BE2C (cell line): ENCODE measurements around the gene TMF1.
A peak's percentile ranks its signal among the peaks of the same experiment; 100 is the strongest.

Experiments used
- DNase-seq: peaks from one replicate; pipeline ENCODE4 v3.0.0-alpha.2; 2020
- H3K27me3 ChIP-seq: fragments of 250-450 bp; sonication (Bioruptor Pico); 2 replicates; pipeline ENCODE4 v1.5.1; 2020; ENCODE audit warnings: mild to moderate bottlenecking
- H3K36me3 ChIP-seq: fragments of 250-450 bp; sonication (Bioruptor Pico); 2 replicates; pipeline ENCODE4 v1.5.1; 2020; ENCODE audit warnings: mild to moderate bottlenecking
- H3K4me1 ChIP-seq: fragments of 250-450 bp; sonication (Bioruptor Pico); 2 replicates; pipeline ENCODE4 v1.5.1; 2020
- H3K4me3 ChIP-seq: 2 replicates; pipeline ENCODE4 v1.5.1; 2011; ENCODE audit warnings: low read depth, low read length
- H3K9me3 ChIP-seq: fragments of 250-450 bp; sonication (Bioruptor Pico); 2 replicates; pipeline ENCODE4 v1.5.1; 2020
- CTCF ChIP-seq: IDR thresholded peaks from 2 replicates; pipeline ENCODE4 v1.5.1; 2012; ENCODE audit warnings: mild to moderate bottlenecking, low read depth, low read length

The TMF1 gene

GRCh38 chr3:69081583-69082262 is 29.6 kb upstream of the TMF1 start:
- no peak for TF ChIP-seq CTCF
- Histone ChIP-seq H3K4me3 (no peak overlapping the region), H3K9me3 (no peaks in the 10 kb centered on the region), H3K4me1 (no peaks in the 10 kb centered on the region; the same call in 1 of the 2 replicates), H3K27me3 (no peaks in the 10 kb centered on the region), H3K36me3 (no peaks in the 10 kb centered on the region)
- DNase-seq = peak; percentile 49

- no peaks in the 10 kb centered on the region; the same call in 1 of the 2 replicates for H3K4me1 ChIP-seq
- peak; percentile 95 for DNase-seq
These were observed 28.2 kb upstream of the TMF1 start, which contains the start of gene UBA3 for GRCh38 chr3:69080233-69080920. Gene UBA3, minus strand, starts transcription at chr3:69080365. Its CDS starts 12 bp downstream, at chr3:69080353.

GRCh38 chr3:69079269-69080159 is 27.4 kb upstream of the TMF1 start:
- TF ChIP-seq CTCF = no peak
- Histone ChIP-seq H3K27me3 (no peaks in the 10 kb centered on the region), H3K9me3 (no peaks in the 10 kb centered on the region), H3K4me1 (no peaks in the 10 kb centered on the region; the same call in 1 of the 2 replicates), H3K36me3 (no peaks in the 10 kb centered on the region; the same call in 1 of the 2 replicates), H3K4me3 (peak overlapping the region; percentile 81)
- peak; percentile 33 for DNase-seq

More at GRCh38 chr3:69080233-69080920, 28.2 kb upstream of the TMF1 start, which contains the start of gene UBA3:
- Histone ChIP-seq H3K4me3 (peak within 1 kb of the TSS; percentile 81), H3K27me3 (no peaks in the 10 kb centered on the region), H3K9me3 (no peaks in the 10 kb centered on the region), H3K36me3 (no peaks in the 10 kb centered on the region; the same call in 1 of the 2 replicates)
- no peak for TF ChIP-seq CTCF

GRCh38 chr3:69072928-69073327 is 20.8 kb upstream of the TMF1 start:
- TF ChIP-seq CTCF = no peak
- Histone ChIP-seq H3K27me3 (no peaks in the 10 kb centered on the region), H3K4me3 (no peak overlapping the region), H3K9me3 (no peaks in the 10 kb centered on the region), H3K4me1 (peaks cover 12% of the 10 kb centered on the region), H3K36me3 (peaks cover 24% of the 10 kb centered on the region)
- no peak for DNase-seq

GRCh38 chr3:69066121-69066520 is 14.0 kb upstream of the TMF1 start:
- Histone ChIP-seq H3K4me1 (no peaks in the 10 kb centered on the region), H3K9me3 (no peaks in the 10 kb centered on the region), H3K4me3 (no peak overlapping the region), H3K36me3 (peaks cover 21% of the 10 kb centered on the region), H3K27me3 (no peaks in the 10 kb centered on the region)
- DNase-seq = no peak
- no peak for TF ChIP-seq CTCF
